IgD-negative memory B cell (primary cell): ENCODE results near the gene C1orf232. TPM values are rescaled to one million over a fixed set of nuclear protein-coding genes. Genes with fewer than 3 reads are reported as not detected.

Experiments
- H3K27ac Mint-ChIP-seq, 3 donors: one replicate each; pipeline ENCODE4 v1.8.0; 2020 to 2022; ENCODE audit warnings: mild to moderate bottlenecking in 3 of 3, mixed read lengths in 3 of 3, moderate library complexity in 1 of 3
- H3K27me3 Mint-ChIP-seq: one replicate; pipeline ENCODE4 v1.8.0; 2021; ENCODE audit warnings: mixed read lengths
- H3K36me3 Mint-ChIP-seq: one replicate; pipeline ENCODE4 v1.8.0; 2020; ENCODE audit warnings: mild to moderate bottlenecking, mixed read lengths
- H3K4me1 Mint-ChIP-seq, 3 donors: one replicate each; pipeline ENCODE4 v1.8.0; 2020 to 2022; ENCODE audit warnings: mixed read lengths in 3 of 3, mild to moderate bottlenecking in 1 of 3
- H3K4me3 Mint-ChIP-seq, 4 donors: one replicate each; pipeline ENCODE4 v1.8.0; 2020 to 2022; ENCODE audit warnings: mild to moderate bottlenecking in 4 of 4, mixed read lengths in 4 of 4, moderate library complexity in 3 of 4
- H3K9me3 Mint-ChIP-seq, 3 donors: one replicate each; pipeline ENCODE4 v1.8.0; 2020 to 2021; ENCODE audit warnings: mixed read lengths in 3 of 3, mild to moderate bottlenecking in 1 of 3
- polyA plus RNA-seq: library from polyadenylated mRNA; unstranded; fragments of 300-500 nt; fragmentation: Illumina TruSeq; gene quantifications from one replicate; pipeline ENCODE4 v1.2.3, GENCODE V29; 2021

Gene C1orf232
- polyA plus RNA-seq, 1 donor from 2014 or later = not detected

GRCh38 chr1:26188477-26188876 is 19.7 kb upstream of the C1orf232 start:
- Mint-ChIP-seq H3K36me3 (no peaks in the 10 kb centered on the region), H3K9me3 (no peaks in the 10 kb centered on the region), H3K4me1 (peaks cover 0 to 2% (median 0%) of the 10 kb centered on the region in 3 donors), H3K27ac (no peak overlapping the region), H3K4me3 (no peak overlapping the region), H3K27me3 (peaks cover 3% of the 10 kb centered on the region)

- Mint-ChIP-seq H3K4me1 (peaks cover 0 to 2% (median 0%) of the 10 kb centered on the region in 3 donors), H3K27me3 (peaks cover 3% of the 10 kb centered on the region), H3K4me3 (no peak overlapping the region), H3K27ac (no peak overlapping the region), H3K9me3 (no peaks in the 10 kb centered on the region), H3K36me3 (no peaks in the 10 kb centered on the region)
Observed at GRCh38 chr1:26187882-26188281, 19.1 kb upstream of the C1orf232 start.

DNA sequence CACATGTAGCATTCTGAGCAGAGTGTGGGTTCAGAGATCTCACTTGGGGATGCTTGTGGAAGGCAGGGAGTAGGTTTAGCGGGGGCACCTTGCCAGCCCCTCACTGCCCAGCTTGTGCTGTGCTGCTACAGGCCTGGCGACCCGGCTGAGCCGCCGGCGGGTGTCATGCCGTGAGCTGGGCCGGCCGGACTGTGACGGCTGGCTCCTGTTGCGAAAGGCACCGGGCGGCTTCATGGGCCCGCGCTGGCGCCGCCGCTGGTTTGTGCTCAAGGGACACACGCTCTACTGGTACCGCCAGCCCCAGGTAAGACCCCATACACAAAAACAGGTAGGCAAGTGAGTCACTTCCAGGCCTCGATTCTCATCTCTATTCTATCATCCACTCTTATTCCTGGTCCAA is 16.1 kb upstream of the C1orf232 start:
- no peaks in the 10 kb centered on the region for H3K27me3 Mint-ChIP-seq
- H3K36me3 Mint-ChIP-seq = peaks cover 4% of the 10 kb centered on the region
- H3K9me3 Mint-ChIP-seq = no peaks in the 10 kb centered on the region
- H3K4me1 Mint-ChIP-seq = peaks cover 0 to 1% (median 0%) of the 10 kb centered on the region in 3 donors
- no peak overlapping the region for H3K27ac Mint-ChIP-seq
- no peak overlapping the region for H3K4me3 Mint-ChIP-seq

DNA sequence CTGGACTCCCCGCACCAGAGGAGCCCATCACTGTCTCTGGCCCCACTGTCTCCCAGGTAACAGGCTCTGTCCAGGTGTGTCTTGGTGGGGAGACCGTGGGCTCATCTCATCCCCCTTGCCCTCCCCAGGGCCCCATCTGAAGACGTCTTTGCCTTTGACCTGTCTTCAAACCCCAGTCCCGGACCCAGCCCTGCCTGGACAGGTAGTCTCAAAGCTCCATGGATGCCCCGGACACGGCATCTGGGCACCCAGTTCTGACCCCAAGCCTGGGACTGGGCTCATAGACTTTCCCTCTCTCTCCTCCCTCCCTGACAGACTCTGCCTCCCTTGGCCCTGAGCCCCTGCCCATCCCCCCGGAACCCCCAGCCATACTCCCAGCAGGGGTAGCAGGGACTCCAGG is 15.3 kb upstream of the C1orf232 start:
- peaks cover 4% of the 10 kb centered on the region for H3K36me3 Mint-ChIP-seq
- no peak overlapping the region for H3K27ac Mint-ChIP-seq
- no peaks in the 10 kb centered on the region for H3K9me3 Mint-ChIP-seq
- H3K27me3 Mint-ChIP-seq = no peaks in the 10 kb centered on the region
- H3K4me1 Mint-ChIP-seq = peaks cover 0 to 4% (median 0%) of the 10 kb centered on the region in 3 donors
- H3K4me3 Mint-ChIP-seq = no peak overlapping the region

DNA sequence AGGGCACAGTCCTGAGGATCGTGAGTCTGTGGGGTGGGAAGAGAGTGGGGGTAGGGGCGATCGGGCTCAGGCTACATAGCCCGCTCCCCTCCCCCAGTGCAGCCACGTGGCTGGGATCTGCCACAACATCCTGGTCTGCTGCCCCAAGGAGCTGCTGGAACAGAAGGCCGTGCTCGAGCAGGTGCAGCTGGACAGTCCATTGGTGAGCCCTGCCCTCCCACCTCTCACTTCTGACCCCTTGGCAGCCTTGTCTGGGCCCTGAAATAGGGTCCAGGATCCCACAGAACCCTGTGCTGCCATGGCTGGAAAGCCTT is 13.6 kb upstream of the C1orf232 start:
- Mint-ChIP-seq H3K4me3 (no peak overlapping the region), H3K9me3 (no peaks in the 10 kb centered on the region), H3K27ac (no peak overlapping the region), H3K27me3 (no peaks in the 10 kb centered on the region), H3K4me1 (peaks cover 0 to 4% (median 0%) of the 10 kb centered on the region in 3 donors), H3K36me3 (peaks cover 4% of the 10 kb centered on the region)

DNA sequence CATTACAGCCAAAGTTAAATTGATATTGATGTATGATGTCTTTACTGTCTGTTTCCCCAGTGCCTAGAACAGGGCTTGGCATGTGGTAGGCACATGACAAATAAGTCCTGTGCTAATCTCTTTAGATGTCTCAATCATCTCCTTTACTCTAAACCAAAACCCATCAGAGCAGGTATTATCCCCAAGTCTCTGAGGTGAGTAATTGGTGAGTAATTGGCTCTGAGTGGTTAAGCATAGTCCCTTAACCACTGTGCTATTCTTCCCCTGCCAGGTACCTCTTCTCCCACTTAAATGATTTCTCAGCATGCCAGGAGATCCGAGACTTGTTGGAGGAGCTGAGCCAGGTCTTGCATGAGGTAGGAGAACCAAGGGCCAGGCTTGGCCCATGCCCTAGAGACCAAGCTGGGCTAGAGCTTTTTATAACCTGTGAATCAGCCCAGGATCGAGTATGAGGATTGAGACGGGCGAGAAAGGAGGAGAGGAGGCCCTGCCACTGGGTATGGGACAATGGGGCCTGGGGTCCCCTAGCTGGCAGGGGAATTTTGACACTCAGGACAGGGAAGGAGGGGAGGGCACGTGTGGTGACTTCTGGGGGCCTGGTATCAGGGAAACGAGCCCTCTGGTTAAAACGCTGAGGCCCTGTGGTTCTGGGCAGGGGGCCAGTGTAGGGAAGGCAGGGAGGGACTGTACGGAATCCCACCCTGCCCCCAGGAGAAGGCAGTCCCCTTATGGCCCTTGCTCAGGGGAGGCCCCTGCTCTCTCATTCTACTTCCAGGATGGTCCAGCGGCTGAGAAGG is 13.0 kb upstream of the C1orf232 start:
- Mint-ChIP-seq H3K4me1 (peaks cover 0 to 4% (median 0%) of the 10 kb centered on the region in 3 donors), H3K4me3 (peak overlapping the region in 1 of 4 donors; percentile 58), H3K27ac (no peak overlapping the region), H3K27me3 (no peaks in the 10 kb centered on the region), H3K36me3 (peaks cover 4% of the 10 kb centered on the region), H3K9me3 (no peaks in the 10 kb centered on the region)

DNA sequence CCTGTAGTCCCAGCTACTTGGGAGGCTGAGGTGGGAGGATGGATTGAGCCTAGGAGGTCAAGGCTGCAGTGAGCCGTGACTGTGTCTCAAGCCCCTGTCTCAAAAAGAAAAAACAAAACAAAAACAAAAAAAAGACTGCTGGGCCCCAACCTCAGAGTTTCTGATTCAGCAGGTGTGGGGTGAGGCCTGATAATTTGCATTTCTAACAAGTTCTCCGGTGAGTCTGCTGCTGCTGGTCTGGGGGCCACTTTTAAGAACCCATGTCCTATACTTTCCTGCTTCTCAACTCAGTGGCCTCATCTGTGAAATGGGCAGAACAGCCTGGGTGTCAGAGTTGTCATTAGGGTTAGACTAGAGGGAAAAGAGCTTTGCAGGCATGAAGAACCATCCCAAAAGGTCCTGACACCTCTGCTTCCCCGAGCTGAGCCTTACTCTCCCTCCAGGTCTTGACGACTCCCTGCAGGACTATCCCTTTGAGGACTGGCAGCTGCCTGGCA is 11.3 kb upstream of the C1orf232 start:
- peak overlapping the region in 1 of 3 donors; percentile 71 for H3K27ac Mint-ChIP-seq
- peaks cover 0 to 4% (median 0%) of the 10 kb centered on the region in 3 donors for H3K4me1 Mint-ChIP-seq
- H3K27me3 Mint-ChIP-seq = no peaks in the 10 kb centered on the region
- H3K4me3 Mint-ChIP-seq = peak overlapping the region in 2 of 4 donors; percentile 16 to 24
- peaks cover 4% of the 10 kb centered on the region for H3K36me3 Mint-ChIP-seq
- no peaks in the 10 kb centered on the region for H3K9me3 Mint-ChIP-seq

DNA sequence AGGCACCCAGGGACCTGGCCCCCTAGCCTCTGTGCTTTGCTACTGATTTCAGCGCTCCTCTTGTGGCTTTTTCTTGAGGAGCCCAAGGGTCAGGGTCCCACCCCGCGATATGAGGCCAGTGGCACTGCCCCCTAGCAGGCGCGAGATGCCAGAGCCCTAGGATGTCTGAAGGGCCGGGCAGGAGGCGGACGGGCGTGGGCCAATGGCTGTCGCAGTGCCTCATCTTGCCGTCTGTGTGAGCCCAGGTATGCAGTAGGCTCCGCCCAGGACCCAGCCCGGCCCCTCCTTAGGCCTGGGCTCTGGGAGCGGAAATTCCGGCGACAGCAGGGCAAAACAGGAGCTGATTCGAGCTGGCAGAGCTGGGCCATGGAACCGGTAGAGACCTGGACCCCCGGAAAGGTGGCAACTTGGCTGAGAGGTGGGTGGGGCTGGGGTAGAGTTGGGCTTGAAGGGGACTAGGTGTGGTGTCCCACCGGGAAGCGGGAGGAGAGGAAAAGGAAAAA is 8.5 kb upstream of the C1orf232 start, which contains the start of gene CNKSR1:
CNKSR1 (plus strand) TSS at position 310 of the 503 bp plus-strand sequence; CDS start at position 367, 57 bp downstream.
- peak within 1 kb of the TSS in 3 of 4 donors; percentile 34 to 61 (median 58) for H3K4me3 Mint-ChIP-seq
- peak within 1 kb of the TSS in 1 of 3 donors; percentile 31 for H3K27ac Mint-ChIP-seq

DNA sequence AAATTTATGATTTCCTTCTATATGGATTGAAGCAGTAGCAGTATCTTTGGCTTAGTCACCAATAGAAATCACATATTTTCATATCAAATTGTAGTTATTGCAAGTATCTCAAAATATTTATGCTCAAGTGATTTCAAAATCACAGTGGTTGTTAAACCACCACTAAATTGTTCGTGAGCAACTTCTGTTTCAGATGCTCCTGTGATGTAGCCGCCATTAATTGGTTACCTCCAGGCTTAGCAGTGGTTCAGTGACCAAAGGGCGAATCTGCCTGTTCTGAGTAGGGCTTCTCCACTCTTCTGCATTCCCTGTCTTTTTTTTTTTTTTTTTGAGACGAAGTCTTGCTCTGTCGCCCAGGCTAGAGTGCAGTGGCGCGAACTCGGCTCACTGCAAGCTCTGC is 6.6 kb upstream of the C1orf232 start:
- H3K27ac Mint-ChIP-seq = no peak overlapping the region
- H3K36me3 Mint-ChIP-seq = peaks cover 2% of the 10 kb centered on the region
- H3K4me3 Mint-ChIP-seq = no peak overlapping the region
- no peaks in the 10 kb centered on the region for H3K9me3 Mint-ChIP-seq
- H3K4me1 Mint-ChIP-seq = peaks cover 0 to 3% (median 0%) of the 10 kb centered on the region in 3 donors
- H3K27me3 Mint-ChIP-seq = no peaks in the 10 kb centered on the region

More for the DNA sequence above, 8.5 kb upstream of the C1orf232 start, which contains the start of gene CNKSR1:
- H3K36me3 Mint-ChIP-seq = peaks cover 5% of the 10 kb centered on the region
- peaks cover 0 to 4% (median 0%) of the 10 kb centered on the region in 3 donors for H3K4me1 Mint-ChIP-seq
- no peaks in the 10 kb centered on the region for H3K27me3 Mint-ChIP-seq
- no peaks in the 10 kb centered on the region for H3K9me3 Mint-ChIP-seq

- no peaks in the 10 kb centered on the region for H3K9me3 Mint-ChIP-seq
- H3K4me3 Mint-ChIP-seq = peak within 1 kb of the TSS; percentile 21 to 98 (median 95)
- no peaks in the 10 kb centered on the region for H3K27me3 Mint-ChIP-seq
- H3K36me3 Mint-ChIP-seq = peaks cover 2% of the 10 kb centered on the region
- peak within 1 kb of the TSS in 1 of 3 donors; percentile 96 for H3K27ac Mint-ChIP-seq
- peaks cover 0 to 3% (median 0%) of the 10 kb centered on the region in 3 donors for H3K4me1 Mint-ChIP-seq
Observed at GRCh38 chr1:26171084-26172072, 2.6 kb upstream of the C1orf232 start, which contains the start of gene ZNF593OS. Gene ZNF593OS, minus strand, starts transcription at chr1:26171832. Its CDS starts 171 bp downstream, at chr1:26171661.

GRCh38 chr1:26170472-26170821 is 1.7 kb upstream of the C1orf232 start:
- H3K4me3 Mint-ChIP-seq = peak overlapping the region; percentile 92 to 98 (median 95)
- no peaks in the 10 kb centered on the region for H3K27me3 Mint-ChIP-seq
- peaks cover 2% of the 10 kb centered on the region for H3K36me3 Mint-ChIP-seq
- H3K4me1 Mint-ChIP-seq = peaks cover 0 to 3% (median 0%) of the 10 kb centered on the region in 3 donors
- H3K9me3 Mint-ChIP-seq = no peaks in the 10 kb centered on the region
- H3K27ac Mint-ChIP-seq = peak overlapping the region in 2 of 3 donors; percentile 88 to 96

DNA sequence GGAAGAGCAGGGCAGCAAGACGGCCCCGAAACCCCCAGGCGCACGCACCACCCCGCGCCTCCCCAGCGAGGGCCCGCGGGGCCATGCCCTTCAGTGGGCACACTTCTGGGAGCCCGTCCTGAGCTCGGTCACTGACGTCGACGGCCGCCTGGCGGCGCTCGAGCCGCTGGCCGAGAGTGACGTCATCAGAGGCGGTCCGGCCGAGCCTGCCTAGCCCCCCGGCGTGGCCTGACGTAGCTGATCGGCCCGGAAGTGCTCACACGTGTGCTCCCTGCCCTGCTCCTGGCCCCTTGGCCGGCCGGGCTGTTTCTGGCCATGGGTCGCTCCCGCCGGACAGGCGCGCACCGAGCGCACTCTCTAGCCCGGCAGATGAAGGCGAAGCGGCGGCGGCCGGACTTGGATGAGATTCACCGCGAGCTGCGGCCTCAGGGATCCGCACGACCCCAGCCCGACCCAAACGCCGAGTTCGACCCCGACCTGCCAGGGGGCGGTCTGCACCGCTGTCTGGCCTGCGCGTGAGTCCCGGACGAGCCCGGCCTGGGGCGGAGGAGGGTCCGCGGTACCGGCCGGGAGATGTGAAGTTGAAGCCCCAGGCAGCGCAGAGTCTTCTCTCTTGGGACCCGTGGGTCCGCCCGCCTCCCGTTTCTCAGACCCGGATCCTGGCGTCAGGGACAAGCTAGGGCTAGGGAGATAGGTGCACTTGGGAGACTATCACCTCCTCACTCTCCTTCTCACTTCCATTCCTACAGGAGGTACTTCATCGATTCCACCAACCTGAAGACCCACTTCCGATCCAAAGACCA is 1.1 kb upstream of the C1orf232 start, which contains the start of gene ZNF593:
ZNF593 (plus strand) TSS at position 240 of the 803 bp plus-strand sequence; CDS start at position 316, 76 bp downstream.
- H3K9me3 Mint-ChIP-seq = no peaks in the 10 kb centered on the region
- H3K27ac Mint-ChIP-seq = peak within 1 kb of the TSS; percentile 53 to 96 (median 88)
- peak within 1 kb of the TSS; percentile 92 to 98 (median 95) for H3K4me3 Mint-ChIP-seq
- no peaks in the 10 kb centered on the region for H3K27me3 Mint-ChIP-seq
- peaks cover 2% of the 10 kb centered on the region for H3K36me3 Mint-ChIP-seq
- peaks cover 0 to 3% (median 0%) of the 10 kb centered on the region in 3 donors for H3K4me1 Mint-ChIP-seq

DNA sequence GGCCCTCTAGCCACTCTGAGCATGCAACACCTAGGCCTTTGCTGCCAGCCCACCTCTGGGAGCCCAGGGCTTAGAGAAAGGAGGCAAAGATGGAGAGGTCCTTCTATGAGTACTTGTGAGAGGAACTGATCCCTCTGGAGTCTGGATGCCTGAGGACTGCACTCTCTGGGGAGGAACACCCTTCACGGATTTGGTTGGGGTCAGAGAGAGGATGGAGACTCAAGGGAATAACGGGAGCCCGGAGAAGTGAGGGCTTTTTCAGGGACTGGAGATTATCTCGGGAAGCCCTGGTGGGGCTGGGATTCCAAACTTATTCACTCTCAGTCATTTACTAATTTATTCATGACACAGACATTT is 413 bp upstream of the C1orf232 start:
- H3K9me3 Mint-ChIP-seq = no peaks in the 10 kb centered on the region
- peaks cover 2% of the 10 kb centered on the region for H3K36me3 Mint-ChIP-seq
- H3K4me1 Mint-ChIP-seq = peaks cover 0 to 3% (median 1%) of the 10 kb centered on the region in 3 donors
- H3K27ac Mint-ChIP-seq = peak overlapping the region in 2 of 3 donors; percentile 4 to 96
- H3K27me3 Mint-ChIP-seq = peaks cover 1% of the 10 kb centered on the region
- peak overlapping the region; percentile 92 to 98 (median 95) for H3K4me3 Mint-ChIP-seq
